NB4 (cell line): Measurements from ENCODE around the gene PRR35.
A peak's percentile ranks its signal among the peaks of the same experiment; 100 is the strongest.

Experiments used
- DNase-seq: peaks from one replicate; pipeline ENCODE4 v3.0.0; 2010; ENCODE audit warnings: low read depth
- H3K4me3 ChIP-seq: one replicate; pipeline ENCODE4 v1.5.1; 2011; ENCODE audit warnings: mild to moderate bottlenecking, low read depth, low read length, moderate library complexity
- MYC ChIP-seq: IDR thresholded peaks from 2 replicates; pipeline ENCODE4 v1.6.1; 2011; ENCODE audit warnings: low read depth, low read length
- POLR2A ChIP-seq: IDR thresholded peaks from 2 replicates; pipeline ENCODE4 v1.6.1; 2011; ENCODE audit warnings: mild to moderate bottlenecking; ENCODE audit not compliant: insufficient read length; ENCODE audit errors: extremely low read depth
- TF ChIP-seq, protein P1 (sequence below): IDR thresholded peaks from one replicate; pipeline ENCODE4 v1.5.1; 2012; ENCODE audit warnings: low read depth, low read length
- TF ChIP-seq, protein P2 (sequence below): IDR thresholded peaks from 2 replicates; pipeline ENCODE4 v1.6.1; 2011; ENCODE audit warnings: low read depth, low read length

Gene PRR35

DNA sequence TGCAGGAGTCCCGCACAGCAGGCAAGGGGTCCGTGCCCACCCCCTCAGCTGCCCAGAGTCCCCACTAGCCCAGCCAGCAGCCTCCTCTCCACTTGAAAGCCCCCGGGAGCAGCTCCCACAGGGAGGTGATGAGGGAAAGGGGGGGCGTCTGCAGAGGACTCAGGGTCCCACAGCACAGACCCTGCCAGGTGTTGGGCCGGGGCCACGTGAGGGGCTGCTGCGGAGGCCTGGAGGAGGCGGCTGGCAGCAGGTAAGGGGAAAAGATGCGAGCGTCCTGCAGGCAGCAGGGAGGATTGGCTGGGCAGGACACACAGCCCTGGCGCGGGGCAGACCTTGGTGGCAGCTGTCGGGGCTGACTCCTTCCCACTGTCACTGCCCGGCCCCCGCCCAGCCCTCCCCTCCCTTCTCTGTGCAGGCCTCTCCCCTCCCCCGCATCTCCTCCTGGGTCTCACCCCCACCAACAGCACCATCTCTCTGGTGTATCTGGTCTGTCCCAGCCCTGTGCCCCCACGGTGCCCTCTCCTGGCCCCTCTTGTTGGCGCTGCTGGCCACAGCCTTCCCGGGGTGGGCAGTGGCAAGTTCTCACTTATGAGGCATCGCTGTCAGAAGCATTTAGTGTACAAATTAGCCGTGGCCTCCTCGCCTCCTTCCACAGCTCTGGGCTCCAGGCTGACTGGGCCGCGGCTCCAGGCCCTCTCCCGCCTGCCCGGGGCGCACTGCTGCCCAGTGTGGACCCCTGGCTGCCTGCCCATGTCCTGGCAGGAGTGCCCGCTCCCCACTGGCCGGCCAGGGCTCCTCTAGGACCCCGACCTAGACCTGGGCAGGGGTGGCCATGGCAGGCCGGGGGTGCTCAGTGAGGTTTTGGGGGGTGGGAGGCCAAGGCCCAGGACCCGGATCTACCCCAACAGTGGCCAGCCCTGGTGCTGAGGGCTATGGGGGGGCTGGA, 4.4 kb upstream of the PRR35 start:
- TF ChIP-seq, protein P1, sequence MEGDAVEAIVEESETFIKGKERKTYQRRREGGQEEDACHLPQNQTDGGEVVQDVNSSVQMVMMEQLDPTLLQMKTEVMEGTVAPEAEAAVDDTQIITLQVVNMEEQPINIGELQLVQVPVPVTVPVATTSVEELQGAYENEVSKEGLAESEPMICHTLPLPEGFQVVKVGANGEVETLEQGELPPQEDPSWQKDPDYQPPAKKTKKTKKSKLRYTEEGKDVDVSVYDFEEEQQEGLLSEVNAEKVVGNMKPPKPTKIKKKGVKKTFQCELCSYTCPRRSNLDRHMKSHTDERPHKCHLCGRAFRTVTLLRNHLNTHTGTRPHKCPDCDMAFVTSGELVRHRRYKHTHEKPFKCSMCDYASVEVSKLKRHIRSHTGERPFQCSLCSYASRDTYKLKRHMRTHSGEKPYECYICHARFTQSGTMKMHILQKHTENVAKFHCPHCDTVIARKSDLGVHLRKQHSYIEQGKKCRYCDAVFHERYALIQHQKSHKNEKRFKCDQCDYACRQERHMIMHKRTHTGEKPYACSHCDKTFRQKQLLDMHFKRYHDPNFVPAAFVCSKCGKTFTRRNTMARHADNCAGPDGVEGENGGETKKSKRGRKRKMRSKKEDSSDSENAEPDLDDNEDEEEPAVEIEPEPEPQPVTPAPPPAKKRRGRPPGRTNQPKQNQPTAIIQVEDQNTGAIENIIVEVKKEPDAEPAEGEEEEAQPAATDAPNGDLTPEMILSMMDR: no peak
- TF ChIP-seq POLR2A (no peak), MYC (no peak)
- TF ChIP-seq, protein P2, sequence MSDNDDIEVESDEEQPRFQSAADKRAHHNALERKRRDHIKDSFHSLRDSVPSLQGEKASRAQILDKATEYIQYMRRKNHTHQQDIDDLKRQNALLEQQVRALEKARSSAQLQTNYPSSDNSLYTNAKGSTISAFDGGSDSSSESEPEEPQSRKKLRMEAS: no peak
- DNase-seq: no peak
- no peak overlapping the region for H3K4me3 ChIP-seq

DNA sequence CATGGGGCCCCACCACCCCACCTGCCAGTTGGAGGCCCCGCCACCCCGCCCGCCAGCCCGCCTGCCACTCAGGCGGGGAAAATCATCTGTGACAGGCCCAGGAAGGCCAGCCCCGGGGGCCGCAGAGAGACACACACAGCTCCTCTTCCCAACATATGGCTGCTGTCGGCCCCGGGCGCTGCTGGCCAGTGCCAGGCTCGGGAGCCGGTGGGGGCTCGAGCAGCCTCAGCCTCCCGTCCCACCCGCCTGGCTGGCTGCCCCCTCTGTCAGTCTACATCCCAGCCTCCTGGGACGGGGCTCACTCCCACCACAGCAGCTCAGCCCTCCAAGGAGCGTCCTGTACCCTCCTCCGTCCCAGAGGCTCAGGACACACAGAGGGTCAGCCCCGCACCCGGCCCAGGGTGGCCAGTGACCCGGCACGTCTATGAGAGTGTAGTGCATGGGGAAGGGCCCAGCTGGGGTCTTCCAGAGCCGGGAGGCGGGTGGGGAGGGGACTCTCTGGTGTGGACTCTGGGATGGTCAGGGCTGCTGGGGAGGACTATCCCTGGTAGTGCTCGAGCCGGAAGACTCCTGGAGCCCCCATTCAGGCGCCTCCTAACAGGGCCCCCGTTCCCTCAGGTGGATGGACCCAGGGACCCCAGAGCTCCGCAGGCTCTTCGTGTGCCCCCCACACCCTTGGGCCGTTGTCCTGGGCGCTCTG, 3.6 kb upstream of the PRR35 start:
- no peak overlapping the region for H3K4me3 ChIP-seq
- no peak for DNase-seq
- TF ChIP-seq MYC: no peak
- TF ChIP-seq, protein P2: no peak
- no peak for TF ChIP-seq POLR2A
- TF ChIP-seq, protein P1: no peak

DNA sequence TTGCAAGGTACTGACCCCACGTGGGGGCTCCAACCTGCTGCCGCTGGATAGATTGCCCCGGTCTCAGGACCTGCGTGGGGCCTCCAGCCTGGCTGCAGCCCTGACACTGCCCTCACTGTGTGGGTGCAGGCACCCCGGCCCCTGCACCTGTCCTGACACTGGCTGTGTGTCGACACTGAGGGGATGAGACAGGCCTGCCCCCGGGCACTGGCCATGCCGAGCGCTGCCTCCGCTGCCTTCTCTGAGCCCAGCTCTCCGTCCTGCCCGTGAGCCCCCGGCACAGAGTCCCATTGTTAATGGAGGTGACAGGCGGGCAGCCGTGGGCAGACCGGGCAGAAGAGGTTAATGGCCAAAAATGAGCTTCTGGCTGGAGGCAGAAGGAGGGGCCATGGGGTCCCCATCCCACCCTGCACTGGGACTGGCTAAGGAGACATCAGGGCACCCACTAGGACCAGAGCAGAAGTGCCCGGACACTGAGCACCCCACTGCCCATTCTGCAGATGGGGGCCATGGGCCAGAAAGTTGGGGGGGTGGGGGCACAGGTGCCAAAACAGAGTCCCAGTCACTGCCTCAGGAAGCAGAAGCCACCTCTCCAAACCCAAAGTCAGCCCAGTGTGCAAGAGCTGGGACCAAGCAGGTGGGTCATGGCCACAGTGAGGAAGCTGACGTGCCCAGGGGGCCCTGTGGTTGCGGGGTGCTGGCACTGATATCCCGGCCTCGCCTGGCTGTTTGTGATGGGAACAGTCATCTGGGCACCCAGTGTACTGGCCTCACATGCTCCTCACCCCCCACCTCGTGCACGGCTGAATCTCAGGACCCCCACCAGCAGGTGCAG, 2.5 kb upstream of the PRR35 start:
- no peak overlapping the region for H3K4me3 ChIP-seq
- DNase-seq: peak; percentile 57
- TF ChIP-seq, protein P2: no peak
- TF ChIP-seq, protein P1: no peak
- no peak for TF ChIP-seq MYC
- no peak for TF ChIP-seq POLR2A

DNA sequence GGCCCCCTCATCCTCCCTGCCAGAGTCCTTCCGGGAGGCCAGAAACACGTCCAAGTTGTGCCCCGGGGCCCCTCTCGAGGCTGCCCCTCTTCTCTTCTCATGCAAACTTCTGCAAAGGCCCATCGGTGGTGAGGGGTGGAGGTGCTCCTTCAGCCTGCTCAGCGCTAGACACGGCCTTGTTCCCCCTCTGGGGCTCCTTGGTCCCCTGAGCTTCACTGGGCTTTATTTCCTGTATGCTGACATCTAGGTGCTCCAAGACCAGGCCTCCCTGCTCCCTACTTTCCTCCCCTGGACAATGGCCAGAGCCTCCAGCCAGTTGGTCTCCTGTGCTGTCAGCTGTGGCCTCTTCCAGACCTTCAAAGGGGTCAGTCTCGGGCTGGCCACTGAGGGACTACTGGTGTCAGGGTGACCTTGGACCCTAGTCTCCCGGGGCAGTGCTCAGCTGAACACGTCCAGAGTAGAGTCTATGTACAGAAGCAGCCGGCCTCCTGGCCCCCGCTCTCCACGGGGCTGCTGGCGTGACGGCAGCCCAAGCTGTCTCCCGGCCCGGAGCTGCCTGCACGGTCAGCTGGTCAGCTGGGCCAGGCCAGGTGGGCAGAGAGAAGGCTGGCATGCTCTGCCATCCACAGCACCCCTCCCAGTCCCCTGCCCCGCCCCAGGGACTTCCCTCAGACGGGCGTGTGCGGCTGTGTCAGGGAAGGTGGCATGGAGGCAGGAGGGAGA, 1.7 kb upstream of the PRR35 start:
- no peak overlapping the region for H3K4me3 ChIP-seq
- peak; percentile 67 for DNase-seq
- TF ChIP-seq, protein P1: no peak
- TF ChIP-seq POLR2A: no peak
- no peak for TF ChIP-seq MYC
- TF ChIP-seq, protein P2: no peak

DNA sequence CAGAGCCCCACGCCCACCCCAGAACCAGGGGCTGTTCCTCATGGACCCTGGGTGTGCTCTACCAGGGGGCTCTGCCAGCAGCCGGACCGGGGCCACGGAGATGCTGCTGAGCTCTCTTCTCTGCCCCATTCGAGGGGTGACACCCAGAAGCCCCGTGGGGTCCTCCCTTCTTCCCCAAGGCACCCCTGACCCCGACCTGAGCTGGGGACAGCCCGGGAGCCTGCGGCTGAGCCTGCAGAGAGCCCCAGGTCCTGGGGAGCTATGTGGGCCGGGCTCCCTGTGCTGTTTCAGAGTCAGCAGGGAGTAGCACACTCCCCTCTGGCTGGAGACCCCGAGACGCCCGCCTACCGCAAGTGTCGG, 1.2 kb upstream of the PRR35 start:
- no peak overlapping the region for H3K4me3 ChIP-seq
- TF ChIP-seq, protein P1: no peak
- TF ChIP-seq, protein P2: no peak
- TF ChIP-seq POLR2A: no peak
- no peak for DNase-seq
